Progenitor cell of endocrine pancreas (in vitro differentiated cells): ENCODE data around the gene AMBP. TPM values are rescaled to one million over a fixed set of nuclear protein-coding genes. Genes with fewer than 3 reads are reported as not detected.

Source experiments
- DNase-seq: peaks from one replicate; pipeline ENCODE4 v3.0.0; 2021; ENCODE audit warnings: low spot score; ENCODE audit not compliant: unreplicated experiment
- H3K27ac Mint-ChIP-seq: 2 replicates; pipeline ENCODE4 v1.8.0; 2021; ENCODE audit warnings: mild to moderate bottlenecking, moderate library complexity, mixed read lengths
- H3K27me3 Mint-ChIP-seq: 2 replicates; pipeline ENCODE4 v1.8.0; 2021; ENCODE audit warnings: mixed read lengths
- H3K36me3 Mint-ChIP-seq: 2 replicates; pipeline ENCODE4 v1.8.0; 2022; ENCODE audit warnings: mixed read lengths; ENCODE audit not compliant: insufficient read depth
- H3K4me1 Mint-ChIP-seq: 2 replicates; pipeline ENCODE4 v1.8.0; 2021; ENCODE audit warnings: low read depth, mixed read lengths
- H3K4me3 Mint-ChIP-seq: 2 replicates; pipeline ENCODE4 v1.8.0; 2021; ENCODE audit warnings: low read depth, mild to moderate bottlenecking, moderate library complexity, mixed read lengths
- H3K9me3 Mint-ChIP-seq: 2 replicates; pipeline ENCODE4 v1.8.0; 2021; ENCODE audit warnings: low read depth, mixed read lengths
- total RNA-seq: library from RNA; stranded (reverse); gene quantifications from 2 replicates; pipeline ENCODE4 v1.2.1, GENCODE V29; 2021
- TF ChIP-seq, protein P1 (sequence below): fragments of 200-600 bp; sonication (generic); IDR thresholded peaks from one replicate; pipeline ENCODE4 v1.5.0; 2021; ENCODE audit warnings: antibody characterized with exemption, mild to moderate bottlenecking; ENCODE audit not compliant: unreplicated experiment

Gene AMBP
- total RNA-seq, 1 donor from 2014 or later: 678 TPM

DNA sequence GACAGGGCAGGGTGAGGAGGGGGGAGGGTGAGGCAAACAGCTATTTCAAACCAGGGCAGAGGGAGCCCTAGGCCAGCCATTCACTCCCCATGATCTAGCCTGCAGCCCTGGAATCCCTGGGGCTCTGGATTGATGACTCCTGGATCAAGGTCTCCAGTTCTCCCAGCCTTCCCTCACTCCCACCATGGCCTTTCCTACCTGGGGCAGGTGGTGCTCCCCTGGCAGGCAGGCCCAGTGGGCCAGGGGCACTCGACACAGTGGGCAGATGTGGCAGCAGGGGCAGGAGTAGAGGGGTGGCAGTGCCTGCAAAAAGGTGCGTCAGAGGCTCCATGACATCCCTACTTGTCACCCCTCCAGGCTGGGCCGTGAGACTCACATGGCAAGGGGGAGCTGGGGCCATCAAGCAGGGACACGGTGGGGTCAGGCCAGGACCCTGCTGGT is 15.0 kb upstream of the AMBP start:
- TF ChIP-seq, protein P1, sequence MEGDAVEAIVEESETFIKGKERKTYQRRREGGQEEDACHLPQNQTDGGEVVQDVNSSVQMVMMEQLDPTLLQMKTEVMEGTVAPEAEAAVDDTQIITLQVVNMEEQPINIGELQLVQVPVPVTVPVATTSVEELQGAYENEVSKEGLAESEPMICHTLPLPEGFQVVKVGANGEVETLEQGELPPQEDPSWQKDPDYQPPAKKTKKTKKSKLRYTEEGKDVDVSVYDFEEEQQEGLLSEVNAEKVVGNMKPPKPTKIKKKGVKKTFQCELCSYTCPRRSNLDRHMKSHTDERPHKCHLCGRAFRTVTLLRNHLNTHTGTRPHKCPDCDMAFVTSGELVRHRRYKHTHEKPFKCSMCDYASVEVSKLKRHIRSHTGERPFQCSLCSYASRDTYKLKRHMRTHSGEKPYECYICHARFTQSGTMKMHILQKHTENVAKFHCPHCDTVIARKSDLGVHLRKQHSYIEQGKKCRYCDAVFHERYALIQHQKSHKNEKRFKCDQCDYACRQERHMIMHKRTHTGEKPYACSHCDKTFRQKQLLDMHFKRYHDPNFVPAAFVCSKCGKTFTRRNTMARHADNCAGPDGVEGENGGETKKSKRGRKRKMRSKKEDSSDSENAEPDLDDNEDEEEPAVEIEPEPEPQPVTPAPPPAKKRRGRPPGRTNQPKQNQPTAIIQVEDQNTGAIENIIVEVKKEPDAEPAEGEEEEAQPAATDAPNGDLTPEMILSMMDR: no peak
- Mint-ChIP-seq H3K9me3 (no peaks in the 10 kb centered on the region), H3K36me3 (peaks cover 33% of the 10 kb centered on the region), H3K4me3 (no peak overlapping the region), H3K27ac (no peak overlapping the region), H3K27me3 (no peaks in the 10 kb centered on the region), H3K4me1 (peaks cover 13% of the 10 kb centered on the region)
- DNase-seq: no peak

- TF ChIP-seq, protein P1: no peak
- Mint-ChIP-seq H3K27ac (no peak overlapping the region), H3K4me1 (peaks cover 8% of the 10 kb centered on the region), H3K27me3 (no peaks in the 10 kb centered on the region), H3K9me3 (peaks cover under 1% of the 10 kb centered on the region), H3K36me3 (peaks cover 33% of the 10 kb centered on the region), H3K4me3 (no peak overlapping the region)
- DNase-seq: no peak
Observed at GRCh38 chr9:114092336-114092735, 14.2 kb upstream of the AMBP start.

DNA sequence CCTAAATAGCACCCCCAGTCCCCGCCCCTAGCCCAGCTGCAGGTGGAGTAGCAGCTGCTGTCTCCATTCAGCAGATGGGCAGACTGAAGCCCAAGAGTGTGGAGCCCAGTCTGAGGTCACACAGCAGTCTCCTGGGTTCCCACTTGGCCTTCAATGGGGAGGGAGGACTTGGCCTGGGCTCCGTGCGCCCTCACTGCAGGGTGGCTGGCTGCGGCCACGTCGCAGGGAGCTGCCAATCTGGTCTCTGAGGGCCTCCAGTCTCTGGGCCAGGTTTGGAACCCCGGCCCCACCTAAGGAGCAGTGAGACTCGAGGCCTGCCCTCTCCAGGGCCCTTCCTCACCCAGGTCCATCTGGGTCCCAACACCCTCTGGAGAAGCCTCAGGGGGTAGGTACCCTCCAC is 13.6 kb upstream of the AMBP start:
- Mint-ChIP-seq H3K4me1 (peaks cover 6% of the 10 kb centered on the region), H3K4me3 (no peak overlapping the region), H3K27me3 (no peaks in the 10 kb centered on the region), H3K9me3 (peaks cover 6% of the 10 kb centered on the region), H3K36me3 (peaks cover 36% of the 10 kb centered on the region), H3K27ac (no peak overlapping the region)
- TF ChIP-seq, protein P1: no peak
- DNase-seq: no peak

GRCh38 chr9:114090798-114091197 is 12.7 kb upstream of the AMBP start:
- no peak for DNase-seq
- TF ChIP-seq, protein P1: no peak
- H3K4me1 Mint-ChIP-seq: no peaks in the 10 kb centered on the region
- no peak overlapping the region for H3K27ac Mint-ChIP-seq
- H3K9me3 Mint-ChIP-seq: peaks cover 9% of the 10 kb centered on the region
- H3K36me3 Mint-ChIP-seq: peaks cover 31% of the 10 kb centered on the region
- no peak overlapping the region for H3K4me3 Mint-ChIP-seq
- H3K27me3 Mint-ChIP-seq: no peaks in the 10 kb centered on the region

GRCh38 chr9:114089206-114089840 is 11.2 kb upstream of the AMBP start:
- no peaks in the 10 kb centered on the region for H3K27me3 Mint-ChIP-seq
- peaks cover 3% of the 10 kb centered on the region for H3K4me1 Mint-ChIP-seq
- TF ChIP-seq, protein P1: no peak
- no peak for DNase-seq
- H3K36me3 Mint-ChIP-seq: peaks cover 24% of the 10 kb centered on the region
- no peak overlapping the region for H3K4me3 Mint-ChIP-seq
- H3K27ac Mint-ChIP-seq: peak overlapping the region; percentile 8
- H3K9me3 Mint-ChIP-seq: peaks cover 9% of the 10 kb centered on the region
